Endothelial cell of umbilical vein (primary cell): ENCODE data around the gene SLAMF1. TPM values are rescaled to one million over a fixed set of nuclear protein-coding genes. Genes with fewer than 3 reads are reported as not detected.
"Not testable (repeated sequence)": the region's sequence is repeated elsewhere in the genome, so short reads cannot be mapped to it uniquely, and the experiment has no call there.

Experiments used
- BruUV-seq: library from RNA; stranded (reverse); fragments of 400-500 nt; replicated peaks from 2 replicates; lab custom pipeline; 2021; lab: Mats Ljungman, UMichigan
- CTCF ChIA-PET: fragments of 300-600, 350-600 bp; sonication (Branson Sonifier 250); formaldehyde crosslinking; loops from one replicate; lab custom pipeline; 2021; ENCODE audit warnings: antibody characterized with exemption, inconsistent platforms; lab: Charles Lee
- POLR2A ChIA-PET: fragments of 300-600, 350-600 bp; sonication (Branson Sonifier 250); formaldehyde crosslinking; loops from one replicate; lab custom pipeline; 2021; ENCODE audit warnings: antibody characterized with exemption, inconsistent platforms; lab: Charles Lee
- DNase-seq: peaks from one replicate; pipeline ENCODE4 v3.0.0-alpha.2; 2011; ENCODE audit warnings: low read depth, low spot score
- FAIRE-seq: peaks from 2 replicates; lab custom pipeline; 2011; peaks lifted over from hg19 to GRCh38; lab: Jason Lieb, UNC
- H2AFZ ChIP-seq: 2 replicates; pipeline ENCODE4 v1.6.0; 2012; ENCODE audit warnings: low read depth, low read length, control low read depth, inconsistent platforms
- H3K27ac ChIP-seq: 2 replicates; pipeline ENCODE4 v1.5.1; 2011; ENCODE audit warnings: low read depth, mild to moderate bottlenecking, control low read depth, low read length, moderate library complexity; ENCODE audit not compliant: insufficient read depth
- H3K27me3 ChIP-seq, 2 experiments: 2 replicates each; pipeline versions ENCODE4 v1.6.0 to v1.6.1; 2011; ENCODE audit warnings: low read length in 2 of 2, mixed read lengths in 1 of 2; ENCODE audit not compliant: control insufficient read depth in 2 of 2, insufficient read depth in 2 of 2
- H3K36me3 ChIP-seq, 2 experiments: 2 replicates in 1 of 2; 3 replicates in 1 of 2; pipeline ENCODE4 v1.5.1; 2011; ENCODE audit warnings: low read length in 2 of 2, mild to moderate bottlenecking in 1 of 2, moderate library complexity in 1 of 2; ENCODE audit not compliant: control insufficient read depth in 2 of 2, insufficient read depth in 2 of 2; ENCODE audit errors: extremely low read depth in 1 of 2
- H3K4me1 ChIP-seq: 3 replicates; pipeline ENCODE4 v1.5.1; 2011; ENCODE audit warnings: mild to moderate bottlenecking, low read length; ENCODE audit not compliant: control insufficient read depth, insufficient read depth; ENCODE audit errors: extremely low read depth
- H3K4me2 ChIP-seq: 2 replicates; pipeline ENCODE4 v1.6.1; 2011; ENCODE audit warnings: low read length, control low read depth, mixed read lengths; ENCODE audit not compliant: insufficient read depth
- H3K4me3 ChIP-seq, 3 experiments: fragments of 200-600 bp in 1 of 3; sonication (generic), shearing (Covaris generic) in 1 of 3; replicated peaks in 1 of 3; 2 replicates each; pipeline ENCODE4 v1.5.1; 2011 to 2016; ENCODE audit warnings: control low read depth in 3 of 3, low read length in 3 of 3, mild to moderate bottlenecking in 2 of 3, inconsistent platforms in 1 of 3, low read depth in 1 of 3, moderate library complexity in 1 of 3; ENCODE audit not compliant: insufficient read depth in 1 of 3
- H3K79me2 ChIP-seq: 2 replicates; pipeline ENCODE4 v1.6.0; 2012; ENCODE audit warnings: low read length, inconsistent platforms; ENCODE audit not compliant: control insufficient read depth, insufficient read depth
- H3K9ac ChIP-seq: replicated peaks from 2 replicates; pipeline ENCODE3; 2011; ENCODE audit warnings: low read length, control low read depth; ENCODE audit not compliant: insufficient read depth; ENCODE audit errors: extremely low read depth
- H3K9me1 ChIP-seq: replicated peaks from 3 replicates; pipeline ENCODE4 v1.6.0; 2011; ENCODE audit warnings: mild to moderate bottlenecking, low read length; ENCODE audit not compliant: control insufficient read depth, insufficient read depth; ENCODE audit errors: extremely low read depth
- H3K9me3 ChIP-seq: replicated peaks from 2 replicates; pipeline ENCODE4 v1.5.1; 2012; ENCODE audit warnings: low read length, inconsistent platforms; ENCODE audit not compliant: control insufficient read depth, insufficient read depth
- H4K20me1 ChIP-seq: replicated peaks from 2 replicates; pipeline ENCODE3; 2011; ENCODE audit warnings: mild to moderate bottlenecking, low read length; ENCODE audit not compliant: control insufficient read depth, insufficient read depth; ENCODE audit errors: extremely low read depth
- MYC ChIP-seq: IDR thresholded peaks from one replicate; pipeline ENCODE4 v1.6.1; 2011; ENCODE audit warnings: mild to moderate bottlenecking, low read depth, low read length
- POLR2A ChIP-seq: IDR thresholded peaks from 2 replicates; pipeline ENCODE4 v1.6.1; 2012; ENCODE audit warnings: low read depth, mild to moderate bottlenecking, control low read depth, low read length
- dilution Hi-C: fragments of 300-500 bp; cut with MboI; formaldehyde crosslinking; loops from one replicate; pipeline ENCODE4 v1.15.0; 2019; ENCODE audit warnings: low sequenced_read_pairs; ENCODE audit not compliant: extremely low pct_ligation_motif_present
- intact Hi-C: fragments of 100-400 bp; cut with micrococcal nuclease; formaldehyde crosslinking; loops from one replicate; pipeline ENCODE4 v1.10.0; 2022
- polyA plus RNA-seq, 4 experiments: library from polyadenylated mRNA; depleted of rRNA in 3 of 4; stranded (reverse) in 3 of 4; unstranded in 1 of 4; fragments of >200 nt; gene quantifications; 2 replicates each; pipeline versions ENCODE4 v1.2.1 to v1.2.3, GENCODE V29; 2011 to 2012; ENCODE audit warnings: missing spikeins in 1 of 4
- total RNA-seq: library from RNA; stranded (reverse); gene quantifications from 2 replicates; pipeline ENCODE4 v1.2.3, GENCODE V29; 2021

Gene SLAMF1
- total and polyA plus RNA-seq, 2 donors (not counting 3 experiments of a cell fraction or from before 2014, with no cell fraction given) = not detected

DNA sequence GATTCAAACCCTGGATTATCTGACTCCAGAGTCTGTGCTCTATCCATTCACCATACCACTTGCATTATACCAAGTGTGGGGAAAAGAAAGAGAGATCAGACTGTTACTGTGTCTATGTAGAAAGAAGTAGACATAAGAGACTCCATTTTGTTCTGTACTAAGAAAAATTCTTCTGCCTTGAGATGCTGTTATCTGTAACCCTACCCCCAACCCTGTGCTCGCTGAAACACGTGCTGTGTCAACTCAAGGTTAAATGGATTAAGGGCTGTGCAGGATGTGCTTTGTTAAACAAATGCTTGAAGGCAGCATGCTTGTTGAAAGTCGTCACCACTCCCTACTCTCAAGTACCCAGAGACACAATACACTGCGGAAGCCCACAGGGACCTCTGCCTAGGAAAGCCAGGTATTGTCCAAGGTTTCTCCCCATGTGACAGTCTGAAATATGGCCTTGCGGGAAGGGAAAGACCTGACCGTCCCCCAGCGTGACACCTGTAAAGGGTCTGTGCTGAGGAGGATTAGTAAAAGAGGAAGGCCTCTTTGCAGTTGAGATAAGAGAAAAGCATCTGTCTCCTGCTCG is 5.3 kb upstream of the SLAMF1 start:
- H3K4me3 ChIP-seq, H3K36me3 ChIP-seq, dilution Hi-C loops, H3K9me1 ChIP-seq, POLR2A ChIA-PET, H4K20me1 ChIP-seq, H3K4me1 ChIP-seq, H3K79me2 ChIP-seq, H3K27me3 ChIP-seq, DNase-seq, H3K4me2 ChIP-seq, H3K27ac ChIP-seq, H3K9ac ChIP-seq, H3K9me3 ChIP-seq, FAIRE-seq, intact Hi-C loops, H2AFZ ChIP-seq, BruUV-seq: not testable (repeated sequence)
- CTCF ChIA-PET = interaction anchor here (1.1 kb wide), 1 partner anchor 44 kb away, joined by 4 read pairs; no protein-coding TSS in a partner anchor

DNA sequence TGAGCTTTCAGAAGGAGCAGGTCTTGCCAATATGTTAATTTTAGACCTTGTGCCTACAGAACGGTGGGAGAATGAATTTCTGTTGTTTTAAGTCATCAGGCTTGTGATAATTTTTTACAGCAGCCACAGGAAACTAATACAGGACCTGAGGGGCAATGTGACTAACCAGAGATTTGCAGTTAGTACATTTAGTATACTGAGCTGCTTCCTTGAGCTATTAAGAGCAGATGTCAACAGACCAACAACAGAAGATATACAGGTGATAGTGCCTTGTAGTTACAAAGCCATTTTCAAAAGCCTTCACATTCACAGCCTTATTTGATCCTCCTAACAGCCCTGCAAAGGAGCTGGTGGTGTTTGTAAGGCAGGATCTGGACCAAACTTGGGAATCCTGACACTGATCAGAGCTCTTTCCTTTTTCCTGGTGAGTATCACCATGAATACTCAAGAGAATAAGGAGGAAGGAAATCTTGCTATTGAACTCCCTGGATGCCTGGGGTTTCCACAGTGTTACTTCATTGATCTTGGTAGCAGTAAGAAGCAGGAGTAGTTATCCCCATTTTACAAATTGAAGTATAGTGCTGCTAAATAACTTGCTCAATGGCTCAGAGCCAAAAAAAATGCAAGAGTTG is 4.7 kb upstream of the SLAMF1 start:
- H3K4me2 ChIP-seq = no peak overlapping the region
- no peaks in the 10 kb centered on the region for H3K4me1 ChIP-seq
- no peak overlapping the region for H3K27ac ChIP-seq
- H3K4me3 ChIP-seq = no peak overlapping the region
- H3K36me3 ChIP-seq = no peaks in the 10 kb centered on the region
- no peaks in the 10 kb centered on the region for H3K9me1 ChIP-seq
- no peaks in the 10 kb centered on the region for H3K9me3 ChIP-seq
- H3K79me2 ChIP-seq = no peaks in the 10 kb centered on the region
- no peak overlapping the region for H3K9ac ChIP-seq
- intact Hi-C loops = no loop called here
- FAIRE-seq (no peak), DNase-seq (no peak)
- no peaks in the 10 kb centered on the region for H4K20me1 ChIP-seq
- ChIA-PET POLR2A (no interaction called here), CTCF (interaction anchor here (1.1 kb wide), 1 partner anchor 44 kb away, joined by 4 read pairs; no protein-coding TSS in a partner anchor)
- dilution Hi-C loops = no loop called here
- no TSS peak for BruUV-seq
- H2AFZ ChIP-seq = no peak overlapping the region
- TF ChIP-seq POLR2A (no peak), MYC (no peak)
- H3K27me3 ChIP-seq = peaks cover 0 to 2% of the 10 kb centered on the region in 2 experiments
